CD4-positive, alpha-beta T cell treated with Interleukin-21 for 1 hour (primary cell): Measurements from ENCODE around the gene VRK1.
"Not testable (repeated sequence)": the region's sequence is repeated elsewhere in the genome, so short reads cannot be mapped to it uniquely, and the experiment has no call there.

ENCODE experiments used
- DNase-seq: peaks from one replicate; pipeline ENCODE4 v3.0.0-alpha.2; 2020

The VRK1 gene

GRCh38 chr14:96827290-96827689 lies 30.1 kb downstream of the VRK1 start:
- no peak for DNase-seq

GRCh38 chr14:96829791-96830190 lies 32.6 kb downstream of the VRK1 start:
- no peak for DNase-seq

- no peak for DNase-seq
These were observed 33.8 kb downstream of the VRK1 start for GRCh38 chr14:96830946-96831345.

- DNase-seq: no peak
These were observed 35.2 kb downstream of the VRK1 start for GRCh38 chr14:96832351-96832750.

GRCh38 chr14:96838449-96838848 lies 41.3 kb downstream of the VRK1 start:
- DNase-seq: no peak

- DNase-seq: no peak
These were observed 42.1 kb downstream of the VRK1 start for GRCh38 chr14:96839251-96839650.

GRCh38 chr14:96843137-96843536 lies 46.0 kb downstream of the VRK1 start:
- no peak for DNase-seq

- DNase-seq: no peak
These were observed 47.8 kb downstream of the VRK1 start for GRCh38 chr14:96844857-96845570.

- DNase-seq: no peak
These were observed 50.3 kb downstream of the VRK1 start for GRCh38 chr14:96847451-96847850.

- no peak for DNase-seq
These were observed 50.8 kb downstream of the VRK1 start for GRCh38 chr14:96848011-96848410.

GRCh38 chr14:96849733-96850132 lies 52.6 kb downstream of the VRK1 start:
- DNase-seq: no peak

- DNase-seq: no peak
These were observed 54.7 kb downstream of the VRK1 start for GRCh38 chr14:96851694-96852381.

GRCh38 chr14:96852823-96853422 lies 55.7 kb downstream of the VRK1 start:
- DNase-seq: peak; percentile 29

GRCh38 chr14:96858643-96859042 lies 61.5 kb downstream of the VRK1 start:
- DNase-seq: no peak

GRCh38 chr14:96861568-96862310 lies 64.6 kb downstream of the VRK1 start:
- DNase-seq: no peak

- DNase-seq: no peak
These were observed 66.3 kb downstream of the VRK1 start for GRCh38 chr14:96863327-96863985.

GRCh38 chr14:96863986-96864330 lies 66.8 kb downstream of the VRK1 start:
- no peak for DNase-seq

- no peak for DNase-seq
These were observed 70.5 kb downstream of the VRK1 start for GRCh38 chr14:96867634-96868033.

GRCh38 chr14:96874127-96874526 lies 76.9 kb downstream of the VRK1 start:
- no peak for DNase-seq

- DNase-seq: no peak
These were observed 79.6 kb downstream of the VRK1 start for GRCh38 chr14:96876747-96877146.

GRCh38 chr14:96881713-96882112 lies 84.5 kb downstream of the VRK1 start:
- DNase-seq: no peak

GRCh38 chr14:96883974-96884373 lies 86.8 kb downstream of the VRK1 start:
- not testable (repeated sequence) for DNase-seq

- DNase-seq: no peak
These were observed 91.0 kb downstream of the VRK1 start for GRCh38 chr14:96888158-96888557.
